HG03175 (cell line): Measurements from ENCODE around the gene TSC2.

Experiments used
- ATAC-seq: cut with Tn5 transposase; IDR thresholded peaks from one replicate; pipeline ENCODE4 v1.9.1; 2021; ENCODE audit warnings: mild to moderate bottlenecking, moderate library complexity; ENCODE audit not compliant: unreplicated experiment

TSC2 gene

DNA sequence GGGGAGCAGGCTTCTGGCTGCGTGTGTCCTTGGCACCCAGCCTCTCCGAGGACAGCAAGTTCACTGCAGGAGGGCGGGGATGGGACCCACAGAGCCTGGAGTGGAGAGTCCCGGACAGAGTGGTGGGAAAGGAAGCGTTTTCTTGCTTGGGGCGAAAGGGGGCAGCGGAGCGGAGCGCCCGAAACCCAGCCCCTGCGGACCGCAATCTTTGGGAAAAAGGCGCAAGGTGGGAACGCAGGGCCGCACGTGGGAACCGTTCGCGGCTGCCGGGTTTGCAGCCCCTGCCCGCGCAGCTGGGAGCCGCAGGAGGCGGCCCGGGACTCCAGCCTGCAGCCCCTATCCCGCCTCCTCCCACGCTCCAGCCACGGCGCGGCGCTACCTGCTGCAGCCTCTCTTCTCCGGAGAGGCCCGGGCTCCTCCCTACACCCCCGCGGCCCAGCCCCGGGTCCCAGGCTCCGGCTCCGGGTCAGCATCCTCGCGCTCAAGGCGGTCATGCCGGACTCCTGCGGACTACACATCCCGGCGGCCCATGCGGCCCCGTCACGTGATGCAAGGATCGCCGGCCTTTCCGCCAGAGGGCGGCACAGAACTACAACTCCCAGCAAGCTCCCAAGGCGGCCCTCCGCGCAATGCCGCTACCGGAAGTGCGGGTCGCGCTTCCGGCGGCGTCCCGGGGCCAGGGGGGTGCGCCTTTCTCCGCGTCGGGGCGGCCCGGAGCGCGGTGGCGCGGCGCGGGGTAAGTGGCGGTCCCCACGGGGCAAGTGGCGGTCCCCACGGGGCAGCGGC, at the start of gene TSC2, which contains the start of gene NTHL1:
TSS of gene TSC2 (plus strand) at position 656 of the 786 bp plus-strand sequence. CDS start 631 bp downstream, outside the sequence.
TSS of gene NTHL1 (minus strand) at position 505 of the 786 bp plus-strand sequence. CDS start at position 494, 11 bp downstream.
- ATAC-seq, result peak; percentile 91

- no peak for ATAC-seq
Measured at GRCh38 chr16:1998360-1998835, 49.4 kb upstream of the TSC2 start.

GRCh38 chr16:1998852-1999801, 48.7 kb upstream of the TSC2 start:
- no peak for ATAC-seq

DNA sequence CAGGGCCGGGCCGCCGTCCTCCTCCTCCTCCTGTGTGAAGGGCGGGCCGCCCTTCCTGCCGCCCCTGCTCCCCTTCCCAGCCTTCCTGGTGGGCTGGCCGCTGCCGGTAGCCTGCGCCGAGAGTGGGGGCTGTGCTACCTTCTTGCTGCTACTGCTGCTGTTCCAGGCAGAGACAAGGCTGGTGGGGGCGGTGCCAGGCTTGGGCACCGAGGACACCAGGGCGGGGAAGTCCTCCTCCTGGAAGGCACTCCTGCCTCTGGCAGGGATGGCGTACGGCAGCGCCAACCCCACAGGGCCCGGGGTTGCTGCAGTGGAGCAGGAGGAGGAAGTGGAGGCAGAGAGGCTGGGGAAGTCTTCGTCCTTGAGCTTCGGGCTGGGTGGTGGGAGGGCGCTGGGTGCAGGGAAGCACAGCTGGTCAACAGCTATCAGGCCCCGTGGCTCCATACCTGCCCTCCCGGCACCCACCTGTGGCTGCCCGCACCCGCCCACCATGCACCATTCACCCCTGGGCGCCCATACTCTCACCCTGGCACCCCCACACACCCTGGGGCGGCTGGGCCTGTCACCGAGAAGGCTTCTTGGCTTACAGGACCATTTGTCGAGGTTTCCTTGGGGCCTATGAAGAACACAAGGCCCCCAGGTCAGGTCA, 47.8 kb upstream of the TSC2 start:
- ATAC-seq, result no peak

- no peak for ATAC-seq
Measured at GRCh38 chr16:2001035-2001434, 46.8 kb upstream of the TSC2 start.

- no peak for ATAC-seq
Measured at GRCh38 chr16:2001456-2002355, 46.1 kb upstream of the TSC2 start.

GRCh38 chr16:2002406-2003230, 45.2 kb upstream of the TSC2 start:
- no peak for ATAC-seq

- ATAC-seq, result no peak
Measured at GRCh38 chr16:2003231-2003826, 44.5 kb upstream of the TSC2 start.

DNA sequence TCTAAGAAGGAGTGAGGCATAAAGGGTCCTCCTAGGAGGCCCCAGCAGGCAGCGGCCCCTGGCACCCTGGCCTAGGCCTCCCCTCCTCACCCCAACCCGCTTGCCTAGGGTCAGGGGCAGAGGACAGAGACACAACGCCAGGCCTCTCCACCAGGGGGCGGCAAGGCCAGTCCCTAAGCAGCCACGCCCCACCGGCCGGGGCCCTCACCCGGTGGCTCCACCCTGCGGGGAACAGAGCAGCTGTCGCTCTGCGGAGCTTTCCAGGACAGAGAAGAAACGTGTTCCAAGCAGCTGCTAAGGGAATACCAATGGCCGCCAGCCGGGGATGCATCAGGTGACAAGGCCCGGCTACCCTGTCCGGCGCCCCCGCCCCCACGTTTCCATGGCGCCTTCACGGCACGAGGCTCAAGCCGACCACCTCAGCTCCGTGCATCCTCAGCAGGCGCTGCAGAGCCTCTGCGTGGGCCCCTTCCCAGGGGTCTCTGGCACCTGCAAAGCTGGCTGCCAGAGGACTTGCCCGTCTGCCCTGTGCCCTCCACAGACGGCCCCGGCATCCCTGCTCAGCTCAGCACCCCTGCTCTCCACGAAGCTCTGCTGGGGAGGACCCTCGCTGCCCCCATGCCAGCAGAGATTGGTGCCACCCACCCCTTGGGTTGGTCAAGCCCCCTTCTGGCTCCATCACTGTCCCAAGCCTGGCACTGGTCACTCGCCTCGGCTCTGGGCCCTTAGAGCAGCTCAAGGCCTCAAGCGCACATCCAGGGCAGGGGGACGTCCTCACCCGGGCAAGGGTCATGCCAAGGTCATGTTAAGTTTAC, 43.8 kb upstream of the TSC2 start:
- ATAC-seq, result peak; percentile 81

DNA sequence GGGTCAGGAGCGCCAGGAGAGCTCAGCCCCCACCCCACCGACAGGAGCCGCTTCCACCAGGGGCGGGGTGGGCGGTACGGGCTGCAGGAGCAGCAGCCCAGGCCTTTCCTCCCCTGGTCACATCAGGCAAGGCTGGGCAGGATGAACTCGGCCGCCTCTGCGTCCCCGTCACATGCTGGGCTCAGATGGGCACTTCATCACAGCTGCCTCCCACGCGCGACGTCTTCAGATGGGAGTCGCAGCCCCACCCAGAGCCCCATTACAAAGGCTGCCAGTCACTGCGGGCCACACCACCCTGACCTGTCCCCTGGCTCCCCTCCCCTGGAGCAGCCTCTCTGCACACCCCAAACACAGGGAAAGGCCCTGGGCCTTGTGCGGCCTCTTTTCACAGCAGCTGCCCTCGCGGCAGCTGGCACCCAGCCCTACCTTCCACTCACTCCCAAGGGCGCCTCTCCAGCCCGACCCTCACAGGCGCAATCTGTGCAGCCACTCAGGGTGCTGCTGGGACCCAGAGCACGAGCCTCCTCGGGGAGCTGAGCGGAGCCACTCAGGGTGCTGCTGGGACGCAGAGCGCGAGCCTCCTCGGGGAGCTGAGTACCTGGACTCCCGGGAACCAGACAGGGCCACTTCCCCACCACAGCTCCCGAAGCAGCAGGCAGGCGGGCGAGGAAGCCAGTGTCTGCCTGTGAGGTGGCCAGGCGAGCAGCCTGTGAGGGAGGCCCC, 42.8 kb upstream of the TSC2 start:
- ATAC-seq, result no peak

DNA sequence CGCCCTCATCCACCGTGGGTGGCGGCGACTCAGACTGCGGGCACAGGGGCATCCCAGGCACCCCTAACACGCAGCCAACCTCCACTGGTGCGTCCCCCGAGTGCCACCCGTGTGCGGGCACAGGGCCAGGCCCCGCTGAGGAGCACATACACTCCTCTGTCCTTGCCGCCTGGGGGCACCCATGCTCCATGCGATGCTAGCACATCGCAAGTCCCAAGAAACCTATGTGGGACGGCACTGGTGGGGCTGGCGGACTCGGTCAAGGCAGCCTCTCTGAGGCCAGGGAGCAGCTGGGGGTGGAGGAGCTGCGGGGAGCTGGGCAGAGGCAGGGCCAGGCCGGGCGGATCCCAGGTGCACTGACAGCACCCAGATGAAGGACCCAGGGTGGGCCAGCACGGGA, 42.1 kb upstream of the TSC2 start:
- ATAC-seq, result no peak

GRCh38 chr16:2006317-2006716, 41.5 kb upstream of the TSC2 start:
- no peak for ATAC-seq

- ATAC-seq, result no peak
Measured at GRCh38 chr16:2007081-2007836, 40.5 kb upstream of the TSC2 start.

GRCh38 chr16:2008009-2008526, 39.7 kb upstream of the TSC2 start:
- no peak for ATAC-seq

GRCh38 chr16:2008631-2009163, 39.1 kb upstream of the TSC2 start:
- no peak for ATAC-seq

GRCh38 chr16:2009164-2009711, 38.5 kb upstream of the TSC2 start:
- ATAC-seq, result peak; percentile 45
